ENCODE data around the gene MCCC1. TPM values are rescaled to one million over a fixed set of nuclear protein-coding genes. Genes with fewer than 3 reads are reported as not detected.

MCCC1 gene
- total RNA-seq, 1 donor from 2014 or later, result 17.9 TPM

GRCh38 chr3:183100376-183100775 is 1.1 kb upstream of the MCCC1 start:
- no peaks in the 10 kb centered on the region for H3K36me3 Mint-ChIP-seq (ENCODE audit: unreplicated experiment)
- peaks cover 8% of the 10 kb centered on the region for H3K4me1 Mint-ChIP-seq (ENCODE audit: low read depth, unreplicated experiment)
- DNase-seq, result no peak
- peaks cover 2% of the 10 kb centered on the region for H3K9me3 Mint-ChIP-seq (ENCODE audit: unreplicated experiment)
- H3K27ac Mint-ChIP-seq (ENCODE audit: unreplicated experiment), result peak overlapping the region; percentile 70
- peak overlapping the region; percentile 76 for H3K4me3 Mint-ChIP-seq (ENCODE audit: unreplicated experiment)
- TF ChIP-seq CTCF (IDR thresholded peaks at IDR 0.05; ENCODE audit: partially characterized antibody, unreplicated experiment), result no peak
- peaks cover 4% of the 10 kb centered on the region for H3K27me3 Mint-ChIP-seq (ENCODE audit: unreplicated experiment)

- H3K27me3 Mint-ChIP-seq (ENCODE audit: unreplicated experiment), result peaks cover 4% of the 10 kb centered on the region
- peaks cover 8% of the 10 kb centered on the region for H3K4me1 Mint-ChIP-seq (ENCODE audit: low read depth, unreplicated experiment)
- H3K27ac Mint-ChIP-seq (ENCODE audit: unreplicated experiment), result peak overlapping the region; percentile 70
- peaks cover 2% of the 10 kb centered on the region for H3K9me3 Mint-ChIP-seq (ENCODE audit: unreplicated experiment)
- DNase-seq, result no peak
- peak overlapping the region; percentile 97 for H3K4me3 Mint-ChIP-seq (ENCODE audit: unreplicated experiment)
- TF ChIP-seq CTCF (IDR thresholded peaks at IDR 0.05; ENCODE audit: partially characterized antibody, unreplicated experiment), result no peak
- no peaks in the 10 kb centered on the region for H3K36me3 Mint-ChIP-seq (ENCODE audit: unreplicated experiment)
These were observed 525 bp upstream of the MCCC1 start for GRCh38 chr3:183099838-183100204.

GRCh38 chr3:183098536-183099025 is 715 bp downstream of the MCCC1 start:
- DNase-seq, result no peak
- H3K27ac Mint-ChIP-seq (ENCODE audit: unreplicated experiment), result peak overlapping the region; percentile 19
- no peak for TF ChIP-seq CTCF (IDR thresholded peaks at IDR 0.05; ENCODE audit: partially characterized antibody, unreplicated experiment)
- H3K27me3 Mint-ChIP-seq (ENCODE audit: unreplicated experiment), result peaks cover 4% of the 10 kb centered on the region
- H3K36me3 Mint-ChIP-seq (ENCODE audit: unreplicated experiment), result no peaks in the 10 kb centered on the region
- peaks cover 8% of the 10 kb centered on the region for H3K4me1 Mint-ChIP-seq (ENCODE audit: low read depth, unreplicated experiment)
- H3K9me3 Mint-ChIP-seq (ENCODE audit: unreplicated experiment), result peaks cover 2% of the 10 kb centered on the region
- peak overlapping the region; percentile 97 for H3K4me3 Mint-ChIP-seq (ENCODE audit: unreplicated experiment)

GRCh38 chr3:183094711-183095110 is 4.6 kb downstream of the MCCC1 start:
- no peak for TF ChIP-seq CTCF (IDR thresholded peaks at IDR 0.05; ENCODE audit: partially characterized antibody, unreplicated experiment)
- peaks cover 2% of the 10 kb centered on the region for H3K27me3 Mint-ChIP-seq (ENCODE audit: unreplicated experiment)
- H3K4me1 Mint-ChIP-seq (ENCODE audit: low read depth, unreplicated experiment), result peaks cover 2% of the 10 kb centered on the region
- no peak overlapping the region for H3K4me3 Mint-ChIP-seq (ENCODE audit: unreplicated experiment)
- no peak for DNase-seq
- no peak overlapping the region for H3K27ac Mint-ChIP-seq (ENCODE audit: unreplicated experiment)
- H3K9me3 Mint-ChIP-seq (ENCODE audit: unreplicated experiment), result no peaks in the 10 kb centered on the region
- no peaks in the 10 kb centered on the region for H3K36me3 Mint-ChIP-seq (ENCODE audit: unreplicated experiment)

- no peak overlapping the region for H3K27ac Mint-ChIP-seq (ENCODE audit: unreplicated experiment)
- H3K4me3 Mint-ChIP-seq (ENCODE audit: unreplicated experiment), result no peak overlapping the region
- DNase-seq, result no peak
- peaks cover 2% of the 10 kb centered on the region for H3K27me3 Mint-ChIP-seq (ENCODE audit: unreplicated experiment)
- H3K9me3 Mint-ChIP-seq (ENCODE audit: unreplicated experiment), result no peaks in the 10 kb centered on the region
- no peaks in the 10 kb centered on the region for H3K36me3 Mint-ChIP-seq (ENCODE audit: unreplicated experiment)
- no peaks in the 10 kb centered on the region for H3K4me1 Mint-ChIP-seq (ENCODE audit: low read depth, unreplicated experiment)
- no peak for TF ChIP-seq CTCF (IDR thresholded peaks at IDR 0.05; ENCODE audit: partially characterized antibody, unreplicated experiment)
These were observed 7.0 kb downstream of the MCCC1 start for GRCh38 chr3:183092256-183092655.
